ENCODE results near the gene CDH4.

Gene CDH4

DNA sequence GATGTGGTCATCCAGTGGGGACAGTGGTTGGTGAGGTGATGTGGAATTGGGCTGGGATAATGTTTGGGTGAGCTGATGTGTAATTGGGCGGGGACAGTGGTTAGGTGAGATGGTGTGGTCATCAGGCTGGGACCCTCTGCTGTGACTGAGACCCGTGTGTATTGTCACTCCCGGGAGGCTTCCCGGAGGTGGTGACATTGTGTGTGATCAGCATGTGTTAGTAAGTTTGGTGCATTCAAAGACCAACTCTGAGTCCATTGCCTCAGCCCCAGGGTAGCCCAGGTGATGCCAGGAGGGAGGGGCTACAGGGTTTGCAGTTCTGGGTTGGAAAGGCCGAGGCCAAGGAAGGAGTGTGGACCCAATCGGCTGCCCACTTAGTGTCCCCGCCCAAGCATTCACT, 438.1 kb downstream of the CDH4 start:
- Histone ChIP-seq H3K9me3 (no peaks in the 10 kb centered on the region), H3K4me3 (no peak overlapping the region), H3K36me3 (replicated peaks) (no peaks in the 10 kb centered on the region), H3K4me1 (no peaks in the 10 kb centered on the region), H3K27me3 (ENCODE audit: low read depth) (no peaks in the 10 kb centered on the region)
- no peak for DNase-seq (ENCODE audit: low spot score in 2 of 2)
- in situ Hi-C loops (cut with MboI; ENCODE audit: low sequenced_read_pairs) = no loop called here

DNA sequence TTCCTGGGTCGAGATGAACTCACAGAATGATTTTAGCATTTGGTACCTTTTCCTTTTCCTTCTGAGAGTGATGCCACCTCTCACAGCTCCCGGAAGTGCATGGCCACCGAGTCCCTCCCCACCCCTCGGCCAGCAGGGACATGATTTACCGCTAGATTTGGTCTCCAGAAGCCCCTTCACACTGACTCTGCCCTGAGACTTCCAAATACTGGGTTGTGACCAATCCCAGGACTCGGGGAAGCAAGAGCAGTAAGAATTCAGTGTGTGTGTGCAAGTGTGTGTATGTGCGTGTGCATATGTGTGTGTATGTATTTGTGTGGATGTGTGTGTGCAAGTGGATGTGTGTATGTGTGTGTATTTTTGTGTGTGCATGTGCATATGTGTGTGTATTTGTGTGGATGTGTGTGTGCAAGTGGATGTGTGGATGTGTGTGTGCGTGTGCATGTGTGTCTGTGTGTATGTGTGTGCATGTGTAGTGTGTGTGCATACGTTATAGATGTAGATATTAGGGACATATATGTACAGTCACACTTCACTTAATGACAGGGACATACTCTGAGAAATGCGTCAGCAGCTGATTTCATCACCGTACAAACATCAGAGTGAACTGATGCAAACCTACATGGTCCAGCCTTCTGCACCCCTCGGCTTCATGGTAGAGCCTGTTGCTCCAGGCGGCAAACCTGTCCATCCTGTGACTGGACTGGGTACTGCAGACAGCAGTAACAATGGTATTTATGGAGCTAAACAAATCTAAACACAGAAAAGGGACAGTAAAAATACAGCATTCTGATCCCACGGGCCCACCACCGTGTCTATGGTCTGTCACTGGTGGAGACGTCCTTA, 439.2 kb downstream of the CDH4 start:
- in situ Hi-C loops (cut with MboI; ENCODE audit: low sequenced_read_pairs) = no loop called here

GRCh38 chr20:61691978-61692377, 439.9 kb downstream of the CDH4 start:
- no peaks in the 10 kb centered on the region for H3K36me3 ChIP-seq (replicated peaks)
- no peak for DNase-seq (ENCODE audit: low spot score in 2 of 2)
- H3K9me3 ChIP-seq = no peaks in the 10 kb centered on the region
- in situ Hi-C loops (cut with MboI; ENCODE audit: low sequenced_read_pairs) = no loop called here
- no peaks in the 10 kb centered on the region for H3K4me1 ChIP-seq
- H3K27me3 ChIP-seq (ENCODE audit: low read depth) = no peaks in the 10 kb centered on the region
- no peak overlapping the region for H3K4me3 ChIP-seq

More for the DNA sequence above, 439.2 kb downstream of the CDH4 start:
- Histone ChIP-seq H3K27me3 (ENCODE audit: low read depth) (no peaks in the 10 kb centered on the region), H3K36me3 (replicated peaks) (no peaks in the 10 kb centered on the region), H3K4me3 (no peak overlapping the region), H3K4me1 (no peaks in the 10 kb centered on the region), H3K9me3 (no peaks in the 10 kb centered on the region)
- DNase-seq (ENCODE audit: low spot score in 2 of 2) = no peak

DNA sequence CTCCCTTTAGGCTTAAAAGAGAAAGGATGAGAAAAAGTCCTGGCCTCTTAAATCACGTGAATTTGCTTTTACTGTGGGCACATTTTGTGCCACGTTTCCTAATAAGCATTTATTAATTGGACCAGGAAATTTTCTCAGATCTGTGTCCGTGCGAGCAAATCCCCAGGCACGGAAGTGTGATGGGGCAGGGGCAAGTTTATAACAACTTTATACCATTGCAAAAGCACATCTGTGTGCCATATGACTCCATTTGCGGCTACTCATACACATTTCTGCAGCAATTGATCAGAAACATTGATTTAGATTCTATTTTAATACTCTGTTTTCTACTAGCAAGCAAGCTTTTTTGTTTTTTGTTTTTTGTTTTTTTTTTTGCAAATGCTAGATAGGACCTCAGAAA, 440.4 kb downstream of the CDH4 start:
- in situ Hi-C loops (cut with MboI; ENCODE audit: low sequenced_read_pairs) = no loop called here
- no peak for DNase-seq (ENCODE audit: low spot score in 2 of 2)
- H3K4me3 ChIP-seq = no peak overlapping the region
- no peaks in the 10 kb centered on the region for H3K36me3 ChIP-seq (replicated peaks)
- H3K4me1 ChIP-seq = no peaks in the 10 kb centered on the region
- H3K27me3 ChIP-seq (ENCODE audit: low read depth) = no peaks in the 10 kb centered on the region
- H3K9me3 ChIP-seq = no peaks in the 10 kb centered on the region

- Histone ChIP-seq H3K4me3 (no peak overlapping the region), H3K36me3 (replicated peaks) (no peaks in the 10 kb centered on the region), H3K4me1 (no peaks in the 10 kb centered on the region), H3K27me3 (ENCODE audit: low read depth) (no peaks in the 10 kb centered on the region), H3K9me3 (no peaks in the 10 kb centered on the region)
- in situ Hi-C loops (cut with MboI; ENCODE audit: low sequenced_read_pairs) = no loop called here
- DNase-seq (ENCODE audit: low spot score in 2 of 2) = no peak
Measured at GRCh38 chr20:61693055-61693600, 441.1 kb downstream of the CDH4 start.

DNA sequence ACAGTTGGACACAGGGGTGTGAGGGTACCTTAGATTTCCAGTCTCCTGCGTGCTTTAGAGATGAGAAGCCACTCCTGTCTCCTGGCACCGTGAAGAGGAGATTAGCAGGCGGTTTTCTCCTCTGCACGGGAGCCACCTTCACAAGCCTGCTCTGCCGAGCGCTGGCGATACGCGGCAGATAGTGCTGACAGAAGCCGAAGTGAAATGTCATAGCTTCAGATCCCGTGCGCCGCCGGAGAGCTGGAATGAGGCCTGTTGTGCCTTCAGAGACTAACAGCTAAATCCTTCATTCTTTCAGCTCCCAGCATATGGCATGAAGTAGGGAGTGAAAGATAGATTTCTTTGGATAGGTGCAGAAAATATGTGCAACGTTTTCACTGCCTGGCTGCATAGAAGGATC, 442.6 kb downstream of the CDH4 start:
- Histone ChIP-seq H3K4me1 (no peaks in the 10 kb centered on the region), H3K4me3 (no peak overlapping the region), H3K36me3 (replicated peaks) (no peaks in the 10 kb centered on the region), H3K27me3 (ENCODE audit: low read depth) (no peaks in the 10 kb centered on the region), H3K9me3 (no peaks in the 10 kb centered on the region)
- in situ Hi-C loops (cut with MboI; ENCODE audit: low sequenced_read_pairs) = no loop called here
- DNase-seq (ENCODE audit: low spot score in 2 of 2) = no peak

DNA sequence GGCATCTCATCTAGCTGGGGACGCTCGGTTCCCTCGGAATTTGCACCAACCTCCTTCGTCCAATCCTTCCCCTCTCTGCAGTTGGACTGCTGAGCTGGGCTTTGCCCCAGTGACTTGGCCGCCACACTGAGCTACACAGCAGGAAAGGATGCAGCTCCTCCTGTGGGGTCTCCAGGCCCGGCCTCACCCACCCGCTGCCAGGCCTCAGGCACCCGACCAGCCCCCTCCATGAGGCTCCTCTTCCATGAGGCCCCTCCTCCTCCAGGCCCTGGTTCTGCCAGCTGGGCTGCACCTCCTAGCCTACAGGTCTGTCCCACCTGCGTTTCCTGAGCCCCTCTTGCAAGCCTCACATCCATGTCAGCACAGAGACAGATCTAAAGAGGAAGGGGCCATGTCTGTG, 443.7 kb downstream of the CDH4 start:
- Histone ChIP-seq H3K9me3 (no peaks in the 10 kb centered on the region), H3K4me1 (no peaks in the 10 kb centered on the region), H3K27me3 (ENCODE audit: low read depth) (no peaks in the 10 kb centered on the region), H3K4me3 (no peak overlapping the region), H3K36me3 (replicated peaks) (no peaks in the 10 kb centered on the region)
- in situ Hi-C loops (cut with MboI; ENCODE audit: low sequenced_read_pairs) = no loop called here
- DNase-seq (ENCODE audit: low spot score in 2 of 2) = no peak

GRCh38 chr20:61696181-61696735, 444.2 kb downstream of the CDH4 start:
- DNase-seq (ENCODE audit: low spot score in 2 of 2) = no peak
- Histone ChIP-seq H3K4me3 (no peak overlapping the region), H3K4me1 (no peaks in the 10 kb centered on the region), H3K36me3 (replicated peaks) (no peaks in the 10 kb centered on the region), H3K27me3 (ENCODE audit: low read depth) (no peaks in the 10 kb centered on the region), H3K9me3 (no peaks in the 10 kb centered on the region)
- in situ Hi-C loops (cut with MboI; ENCODE audit: low sequenced_read_pairs) = no loop called here

DNA sequence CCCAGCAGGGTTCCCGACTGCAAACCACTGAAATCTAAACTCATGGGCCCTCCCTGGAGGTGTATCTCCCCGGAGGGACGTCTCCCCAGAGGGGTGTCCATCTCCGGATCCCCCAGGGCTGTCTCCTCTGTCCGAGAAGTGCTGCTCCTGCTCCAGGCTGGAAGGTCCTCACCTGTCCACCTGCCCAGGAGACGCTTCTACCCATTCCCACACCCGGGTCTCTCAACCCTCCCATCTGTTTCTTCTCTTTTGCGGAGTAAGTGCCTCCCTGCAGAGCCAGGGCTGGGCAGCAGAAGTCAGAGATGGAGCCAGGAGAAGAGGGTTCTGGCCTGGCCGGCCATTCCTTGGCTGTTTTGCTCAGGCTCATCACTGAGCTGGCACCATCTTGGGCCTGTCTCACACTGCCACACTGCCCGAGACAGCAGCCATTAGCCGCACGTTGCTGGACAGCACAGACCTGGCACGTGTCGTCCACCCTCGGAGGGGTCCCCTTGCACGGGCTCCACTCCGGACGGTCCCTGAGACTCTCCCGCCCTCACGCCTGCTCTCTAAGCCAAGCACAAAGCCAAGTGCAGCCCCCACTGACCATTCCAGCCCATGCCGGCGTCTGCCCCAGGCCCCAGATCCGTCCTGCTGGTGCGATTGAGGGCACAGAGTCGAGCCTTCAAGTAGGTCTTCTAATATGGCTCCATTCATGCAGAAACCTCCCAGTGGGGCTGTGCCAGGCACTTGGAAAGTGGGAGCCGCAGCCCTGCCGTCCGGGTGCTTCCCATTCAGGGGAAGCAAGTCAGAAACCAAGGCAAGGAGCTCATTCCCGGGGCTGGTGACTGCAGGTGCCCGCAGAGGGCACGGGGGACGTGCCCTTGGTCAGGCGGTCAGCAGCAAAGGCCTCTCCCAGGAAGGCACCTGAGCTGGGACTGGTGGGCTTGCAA, 445.9 kb downstream of the CDH4 start:
- Histone ChIP-seq H3K27me3 (ENCODE audit: low read depth) (no peaks in the 10 kb centered on the region), H3K4me1 (no peaks in the 10 kb centered on the region), H3K9me3 (no peaks in the 10 kb centered on the region), H3K4me3 (no peak overlapping the region), H3K36me3 (replicated peaks) (no peaks in the 10 kb centered on the region)
- in situ Hi-C loops (cut with MboI; ENCODE audit: low sequenced_read_pairs) = no loop called here
- no peak for DNase-seq (ENCODE audit: low spot score in 2 of 2)

DNA sequence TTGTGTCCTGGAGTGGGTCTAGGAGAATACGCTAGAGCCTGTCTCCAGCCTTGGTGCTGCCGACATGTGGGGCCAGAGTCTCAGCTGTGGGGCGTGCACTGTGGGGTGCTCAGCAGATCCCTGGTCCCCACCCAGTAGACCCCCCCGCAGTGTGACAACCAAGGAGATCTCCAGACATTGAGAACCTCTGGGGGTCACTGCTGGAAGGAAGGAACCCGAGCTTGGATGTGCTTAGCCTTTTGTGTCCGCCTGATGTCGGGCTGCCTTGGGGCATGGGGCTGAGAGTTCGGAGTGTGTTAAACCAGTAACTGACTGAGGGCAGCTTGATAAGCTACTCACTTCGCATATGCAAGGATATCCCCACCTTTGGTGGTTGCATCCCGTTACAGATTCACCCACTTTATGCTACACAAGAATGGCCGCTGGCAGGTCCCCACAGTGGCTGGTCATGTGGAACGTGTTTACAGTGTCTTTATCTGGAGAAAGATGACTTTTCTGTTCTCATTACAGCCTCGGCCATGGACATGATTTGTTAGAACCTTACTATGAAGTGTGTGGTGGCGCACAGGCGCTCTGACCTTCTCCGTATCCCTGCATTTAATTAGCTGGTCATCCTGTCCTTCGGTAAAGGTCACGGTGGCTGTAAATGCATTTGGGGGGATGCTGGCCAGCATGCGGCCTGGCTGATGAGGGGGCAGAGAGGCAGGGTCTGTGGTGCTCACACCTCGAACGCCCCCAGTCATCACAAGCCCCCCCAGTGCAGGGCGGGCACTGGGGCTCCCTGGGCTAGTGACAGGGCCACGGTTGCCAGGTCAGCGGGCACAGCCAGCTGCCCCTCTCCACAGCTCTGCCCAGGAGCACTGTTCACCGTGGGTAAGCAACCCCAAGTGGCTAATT, 446.8 kb downstream of the CDH4 start:
- no peak for DNase-seq (ENCODE audit: low spot score in 2 of 2)
- Histone ChIP-seq H3K4me3 (no peak overlapping the region), H3K27me3 (ENCODE audit: low read depth) (no peaks in the 10 kb centered on the region), H3K9me3 (no peaks in the 10 kb centered on the region), H3K4me1 (no peaks in the 10 kb centered on the region), H3K36me3 (replicated peaks) (no peaks in the 10 kb centered on the region)
- in situ Hi-C loops (cut with MboI; ENCODE audit: low sequenced_read_pairs) = no loop called here

DNA sequence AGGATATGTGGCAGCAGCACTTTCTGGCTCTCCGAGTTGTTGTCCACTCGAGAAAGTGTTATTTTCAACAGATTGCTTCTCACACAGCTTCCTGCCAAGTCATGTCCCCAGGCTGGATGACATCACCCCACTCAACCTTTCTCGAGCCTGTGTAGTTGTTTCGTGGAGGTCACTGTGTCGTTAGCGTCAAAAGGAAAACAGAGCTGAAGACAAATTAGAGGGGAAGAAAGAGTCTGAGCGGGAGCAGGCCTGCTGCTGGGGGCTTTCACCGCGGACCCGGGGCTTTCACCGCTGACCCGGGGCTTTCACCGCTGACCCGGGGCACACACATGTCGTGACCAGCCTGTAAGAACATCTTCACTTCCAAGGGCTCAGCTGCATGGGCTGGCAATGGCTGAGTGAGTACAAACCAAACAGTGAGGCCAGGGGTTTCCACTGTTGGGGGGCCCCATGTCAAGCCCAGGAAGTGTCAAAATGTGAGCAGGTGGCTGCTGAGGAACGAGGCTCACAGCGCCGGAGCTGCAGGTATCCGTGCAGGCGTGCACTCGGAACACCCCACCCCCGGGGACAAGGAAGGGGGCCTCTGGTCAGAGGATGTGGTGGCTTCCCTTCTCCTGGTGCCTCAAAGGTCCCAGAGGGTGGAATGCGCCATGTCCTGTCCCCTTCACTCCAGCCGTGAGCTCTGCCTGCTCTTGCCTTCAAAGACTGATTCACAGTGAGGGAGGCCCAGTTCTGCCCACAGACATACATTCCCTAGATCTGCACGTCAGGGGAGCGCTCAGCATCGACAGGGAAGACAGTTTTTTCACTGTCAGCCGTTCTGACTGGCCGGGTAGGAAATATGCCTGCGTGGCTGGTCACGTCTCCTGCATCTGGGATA, 447.7 kb downstream of the CDH4 start:
- no peaks in the 10 kb centered on the region for H3K4me1 ChIP-seq
- H3K4me3 ChIP-seq = no peak overlapping the region
- no peak for DNase-seq (ENCODE audit: low spot score in 2 of 2)
- in situ Hi-C loops (cut with MboI; ENCODE audit: low sequenced_read_pairs) = no loop called here
- H3K9me3 ChIP-seq = no peaks in the 10 kb centered on the region
- no peaks in the 10 kb centered on the region for H3K36me3 ChIP-seq (replicated peaks)
- no peaks in the 10 kb centered on the region for H3K27me3 ChIP-seq (ENCODE audit: low read depth)

- H3K36me3 ChIP-seq (replicated peaks) = no peaks in the 10 kb centered on the region
- H3K27me3 ChIP-seq (ENCODE audit: low read depth) = no peaks in the 10 kb centered on the region
- no peaks in the 10 kb centered on the region for H3K9me3 ChIP-seq
- no peaks in the 10 kb centered on the region for H3K4me1 ChIP-seq
- in situ Hi-C loops (cut with MboI; ENCODE audit: low sequenced_read_pairs) = no loop called here
- no peak overlapping the region for H3K4me3 ChIP-seq
- no peak for DNase-seq (ENCODE audit: low spot score in 2 of 2)
Measured at GRCh38 chr20:61700595-61701140, 448.6 kb downstream of the CDH4 start.

Data from HAP-1 (cell line).